Mucosa of descending colon (tissue), 3 donors: ENCODE measurements around the gene TBX19. TPM values are rescaled to one million over a fixed set of nuclear protein-coding genes. Genes with fewer than 3 reads are reported as not detected.
A peak's percentile ranks its signal among the peaks of the same experiment; 100 is the strongest.

ENCODE experiments used
- ATAC-seq: fragments of 200-7000 bp; cut with Tn5 transposase; one replicate; pipeline ENCODE4 v1.9.1; 2020; ENCODE audit warnings: mild to moderate bottlenecking, moderate library complexity
- DNase-seq, 3 donors: peaks; one replicate each; pipeline ENCODE4 v3.0.0-alpha.2; 2020
- H3K36me3 ChIP-seq: fragments of 200-600 bp; one replicate; pipeline ENCODE4 v1.8.0; 2021; ENCODE audit warnings: low read depth, mild to moderate bottlenecking
- H3K4me1 ChIP-seq: fragments of 200-600 bp; one replicate; pipeline ENCODE4 v1.8.0; 2021; ENCODE audit warnings: low read depth, mild to moderate bottlenecking
- H3K4me3 ChIP-seq: fragments of 200-600 bp; one replicate; pipeline ENCODE4 v1.8.0; 2021; ENCODE audit warnings: mild to moderate bottlenecking
- H3K9me3 ChIP-seq: fragments of 200-600 bp; one replicate; pipeline ENCODE4 v1.8.0; 2021; ENCODE audit warnings: mild to moderate bottlenecking
- CTCF ChIP-seq: fragments of 200-600 bp; IDR thresholded peaks from one replicate; pipeline ENCODE4 v1.8.0; 2022; ENCODE audit warnings: antibody characterized with exemption, mild to moderate bottlenecking
- intact Hi-C, 2 donors: fragments of 100-400 bp; cut with DNase I in 1 of 2; cut with micrococcal nuclease in 1 of 2; formaldehyde crosslinking; loops; one replicate each; pipeline versions ENCODE4 v1.11.0 to v1.11.1; 2022; cut with DNase I, micrococcal nuclease
- total RNA-seq, 3 donors: library from RNA; stranded (reverse); fragmentation: NEBNext Ultra II Directional in 2 of 3; extraction: Animal tissue kit (Norgen Biotek cat#: 25700) in 2 of 3; gene quantifications; one replicate each; pipeline versions ENCODE4 v1.2.1 to v1.2.4, GENCODE V29; 2021 to 2023
- donor health status: DM: no; HTN: no; CAD: no; lungs with moderate emphysema.
- donor health status: DM: no; HTN: no; CAD: no.
- donor health status: DM: no; HTN: yes; CAD: no.

The TBX19 gene
- total RNA-seq, 3 donors from 2014 or later: 1.1 to 2.6 (median 2.3) TPM

GRCh38 chr1:168342572-168343280, 62.0 kb downstream of the TBX19 start:
- Histone ChIP-seq H3K4me1 (peaks cover 6% of the 10 kb centered on the region), H3K36me3 (no peaks in the 10 kb centered on the region), H3K9me3 (no peaks in the 10 kb centered on the region), H3K4me3 (no peak overlapping the region)
- peak; percentile 99 for ATAC-seq
- intact Hi-C loops: loop anchor here in 1 of 2 donors (10.0 kb wide), 2 partner anchors 232 to 1002 kb away; partner anchors contain the start of gene XCL1
- TF ChIP-seq CTCF: peak; percentile 85
- DNase-seq: peak; percentile 86 to 90 (median 88)

- no peaks in the 10 kb centered on the region for H3K36me3 ChIP-seq
- intact Hi-C loops: loop anchor here in 1 of 2 donors (10.0 kb wide), 2 partner anchors 231 to 1001 kb away; partner anchors contain the start of gene XCL1
- DNase-seq: no peak
- H3K4me3 ChIP-seq: no peak overlapping the region
- peak; percentile 26 for ATAC-seq
- TF ChIP-seq CTCF: no peak
- peaks cover 6% of the 10 kb centered on the region for H3K4me1 ChIP-seq
- no peaks in the 10 kb centered on the region for H3K9me3 ChIP-seq
Measured at GRCh38 chr1:168343566-168343965, 62.9 kb downstream of the TBX19 start.

GRCh38 chr1:168344517-168344916, 63.8 kb downstream of the TBX19 start:
- Histone ChIP-seq H3K9me3 (no peaks in the 10 kb centered on the region), H3K4me3 (no peak overlapping the region), H3K4me1 (peaks cover 6% of the 10 kb centered on the region), H3K36me3 (no peaks in the 10 kb centered on the region)
- DNase-seq: no peak
- intact Hi-C loops: loop anchor here in 1 of 2 donors (10.0 kb wide), 2 partner anchors 230 to 1000 kb away; partner anchors contain the start of gene XCL1
- no peak for TF ChIP-seq CTCF
- no peak for ATAC-seq

- H3K36me3 ChIP-seq: no peaks in the 10 kb centered on the region
- no peak for TF ChIP-seq CTCF
- intact Hi-C loops: loop anchor here in 1 of 2 donors (10.0 kb wide), 2 partner anchors 229 to 999 kb away; partner anchors contain the start of gene XCL1
- H3K4me3 ChIP-seq: no peak overlapping the region
- DNase-seq (no peak), ATAC-seq (no peak)
- no peaks in the 10 kb centered on the region for H3K9me3 ChIP-seq
- H3K4me1 ChIP-seq: peaks cover 6% of the 10 kb centered on the region
Measured at GRCh38 chr1:168345939-168346338, 65.3 kb downstream of the TBX19 start.

- TF ChIP-seq CTCF: no peak
- H3K4me3 ChIP-seq: no peak overlapping the region
- H3K4me1 ChIP-seq: peaks cover 5% of the 10 kb centered on the region
- DNase-seq (no peak), ATAC-seq (no peak)
- no peaks in the 10 kb centered on the region for H3K36me3 ChIP-seq
- intact Hi-C loops: loop anchor here in 1 of 2 donors (10.0 kb wide), 2 partner anchors 227 to 997 kb away; partner anchors contain the start of gene XCL1
- H3K9me3 ChIP-seq: no peaks in the 10 kb centered on the region
Measured at GRCh38 chr1:168347630-168348029, 67.0 kb downstream of the TBX19 start.
